GM03348 (cell line): ENCODE data around the gene TMEM175.
"Not testable (repeated sequence)": the region's sequence is repeated elsewhere in the genome, so short reads cannot be mapped to it uniquely, and the experiment has no call there.

ENCODE experiments used
- DNase-seq: peaks from one replicate; pipeline ENCODE4 v3.0.0; 2012; ENCODE audit warnings: low spot score

TMEM175 gene

GRCh38 chr4:989722-990471, 57.6 kb downstream of the TMEM175 start:
- DNase-seq: no peak

- DNase-seq: no peak
These were observed 58.6 kb downstream of the TMEM175 start for GRCh38 chr4:990746-991367.

GRCh38 chr4:991451-992296, 59.4 kb downstream of the TMEM175 start:
- no peak for DNase-seq

- DNase-seq: no peak
These were observed 60.2 kb downstream of the TMEM175 start for GRCh38 chr4:992297-993110.

DNA sequence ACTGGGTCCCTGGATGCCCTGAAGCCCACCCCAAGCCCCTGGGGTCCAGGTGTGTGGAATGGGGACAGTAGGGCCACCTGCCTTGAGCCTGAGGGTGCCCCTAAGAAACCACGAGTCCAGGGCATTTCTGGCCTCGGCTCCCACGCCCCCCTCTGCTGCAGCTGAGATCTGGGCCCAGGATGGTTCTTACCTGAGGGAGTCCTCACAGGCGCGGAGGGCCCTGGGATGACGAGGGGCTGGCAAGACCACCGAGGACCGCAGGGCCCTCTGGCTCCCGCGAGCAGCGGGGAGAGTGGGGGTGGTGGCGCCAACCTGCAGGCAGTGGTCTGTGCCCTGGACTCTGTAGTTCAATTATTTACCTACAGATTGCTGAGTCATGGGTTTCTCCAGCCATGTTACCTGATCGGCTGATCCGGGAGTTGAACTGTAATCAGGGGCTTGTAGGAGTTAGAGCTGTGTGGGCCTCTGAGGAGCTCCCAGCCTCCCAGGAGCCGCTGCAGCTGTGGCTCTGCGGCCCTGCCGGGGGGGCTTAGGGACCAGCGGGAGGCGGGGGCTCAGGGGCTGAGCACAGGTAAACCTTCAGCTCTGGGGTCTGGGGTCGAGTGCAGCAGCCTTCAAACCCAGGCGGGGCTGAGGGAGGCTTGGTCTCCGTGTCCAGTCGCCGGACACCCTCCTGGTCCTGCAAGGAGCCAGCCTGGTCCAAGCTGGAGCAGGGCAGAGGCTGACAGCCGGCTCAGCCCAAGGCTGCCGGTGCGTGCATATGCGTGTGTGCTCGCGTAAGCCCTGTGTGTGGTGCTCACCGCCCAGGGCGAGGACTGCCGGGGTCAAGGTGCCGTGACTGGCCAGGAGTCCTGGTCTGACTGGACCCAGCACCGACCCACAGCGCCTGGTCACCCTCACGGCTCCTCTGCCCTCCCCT, 61.1 kb downstream of the TMEM175 start, which contains the start of gene SLC26A1:
Gene SLC26A1, minus strand, starts transcription at position 294 of the 919 bp plus-strand sequence. CDS start 1,701 bp downstream, outside the sequence.
- DNase-seq: no peak

- no peak for DNase-seq
These were observed 63.2 kb downstream of the TMEM175 start for GRCh38 chr4:995311-996026.

GRCh38 chr4:996030-996996, 64.1 kb downstream of the TMEM175 start:
- no peak for DNase-seq

DNA sequence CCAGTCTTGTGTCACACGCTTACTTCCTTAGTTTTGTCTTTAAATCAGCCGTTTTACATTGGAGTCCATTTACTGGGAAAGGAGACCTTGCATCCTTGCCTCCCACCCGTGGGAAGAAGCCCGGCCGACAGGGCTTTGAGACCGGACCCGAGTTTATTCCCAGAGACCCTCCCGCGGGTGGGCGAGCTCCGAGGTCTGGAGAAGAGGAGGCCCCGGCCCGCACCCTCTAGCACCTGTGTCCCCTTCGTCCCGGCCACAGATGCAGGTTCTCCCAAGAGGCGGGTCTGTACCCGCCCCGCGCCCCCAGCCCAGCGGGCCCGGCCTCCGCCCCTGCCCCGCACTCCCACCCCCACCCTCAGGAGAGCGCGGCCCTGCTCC, 64.7 kb downstream of the TMEM175 start:
- no peak for DNase-seq

DNA sequence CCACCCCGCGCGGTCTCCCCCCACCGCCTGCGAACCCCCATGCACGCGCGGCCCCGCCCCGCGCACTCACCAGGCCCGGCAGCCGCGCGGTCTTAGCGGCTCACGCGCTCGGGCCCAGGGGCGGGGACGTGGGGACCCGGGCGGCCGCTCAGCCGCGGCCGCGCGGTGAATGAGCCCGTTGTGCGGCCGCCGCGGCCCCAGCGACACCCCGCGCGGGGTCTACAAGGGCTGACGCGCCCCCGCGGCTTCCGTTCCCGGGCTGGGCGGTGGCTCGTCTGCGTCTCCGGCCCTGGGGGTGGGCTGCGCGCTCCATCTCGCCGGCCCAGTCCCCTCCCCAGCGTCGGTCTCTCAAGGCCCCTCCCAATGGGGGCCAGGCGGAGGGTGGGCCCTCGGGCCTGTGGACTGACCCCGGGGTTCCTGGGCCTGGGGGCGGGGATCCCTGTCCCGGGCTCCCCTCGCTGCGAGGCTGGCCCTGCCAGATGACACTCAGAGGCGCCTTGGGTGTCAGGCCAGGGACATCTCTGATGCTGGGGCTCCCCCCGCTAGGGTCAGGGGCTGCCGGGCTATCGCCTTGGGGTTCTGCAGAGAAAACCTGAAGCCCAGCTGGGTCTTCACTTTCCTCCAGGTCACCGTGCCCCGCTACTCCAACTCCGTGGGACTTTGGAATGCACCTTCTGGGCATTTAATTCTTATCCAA, 65.3 kb downstream of the TMEM175 start:
- DNase-seq: peak; percentile 77

GRCh38 chr4:998096-998691, 65.9 kb downstream of the TMEM175 start:
- DNase-seq: no peak

DNA sequence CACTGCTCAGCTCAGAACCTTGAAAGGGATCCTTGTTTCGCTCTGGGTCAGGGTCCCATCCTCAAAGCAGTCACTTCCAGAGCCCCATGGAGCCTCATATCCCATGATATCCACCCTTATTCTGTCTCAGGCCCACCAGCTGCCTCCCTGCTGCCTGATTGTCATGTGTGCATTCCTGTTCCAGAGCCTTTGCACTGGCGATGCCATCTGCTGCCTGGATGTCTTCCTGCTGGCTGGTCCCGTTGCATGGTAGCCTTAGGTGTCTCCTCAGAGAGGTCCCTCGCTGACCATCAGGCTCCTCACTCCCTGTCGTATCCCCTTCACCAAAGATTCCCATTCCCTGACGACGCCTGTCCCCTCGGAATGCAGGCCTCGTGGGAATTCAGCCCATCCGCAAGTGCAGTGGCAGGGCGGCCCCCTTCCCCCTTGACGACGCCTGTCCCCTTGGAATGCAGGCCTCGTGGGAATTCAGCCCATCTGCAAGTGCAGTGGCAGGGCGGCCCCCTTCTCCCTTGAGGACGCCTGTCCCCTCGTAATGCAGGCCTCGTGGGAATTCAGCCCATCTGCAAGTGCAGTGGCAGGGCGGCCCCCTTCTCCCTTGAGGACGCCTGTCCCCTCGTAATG, 67.1 kb downstream of the TMEM175 start:
- not testable (repeated sequence) for DNase-seq

DNA sequence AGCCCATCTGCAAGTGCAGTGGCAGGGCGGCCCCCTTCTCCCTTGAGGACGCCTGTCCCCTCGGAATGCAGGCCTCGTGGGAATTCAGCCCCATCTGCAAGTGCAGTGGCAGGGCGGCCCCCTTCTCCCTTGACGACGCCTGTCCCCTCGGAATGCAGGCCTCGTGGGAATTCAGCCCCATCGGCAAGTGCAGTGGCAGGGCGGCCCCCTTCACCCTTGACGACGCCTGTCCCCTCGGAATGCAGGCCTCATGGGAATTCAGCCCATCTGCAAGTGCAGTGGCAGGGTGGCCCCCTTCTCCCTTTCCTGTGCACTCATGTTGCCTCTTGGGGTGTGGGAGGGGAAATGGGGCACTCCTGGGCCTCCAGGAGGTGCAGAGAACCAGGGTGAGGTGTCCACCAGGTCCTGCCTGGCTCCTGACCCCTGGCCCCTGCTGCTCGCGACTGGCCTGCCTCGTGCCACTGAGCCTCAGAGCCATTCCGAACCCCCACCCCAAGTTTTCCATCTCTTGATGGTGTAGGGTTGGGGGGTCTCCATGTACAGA, 67.7 kb downstream of the TMEM175 start:
- DNase-seq: no peak

GRCh38 chr4:1000686-1001260, 68.5 kb downstream of the TMEM175 start:
- no peak for DNase-seq

- no peak for DNase-seq
These were observed 69.4 kb downstream of the TMEM175 start for GRCh38 chr4:1001561-1002130.

DNA sequence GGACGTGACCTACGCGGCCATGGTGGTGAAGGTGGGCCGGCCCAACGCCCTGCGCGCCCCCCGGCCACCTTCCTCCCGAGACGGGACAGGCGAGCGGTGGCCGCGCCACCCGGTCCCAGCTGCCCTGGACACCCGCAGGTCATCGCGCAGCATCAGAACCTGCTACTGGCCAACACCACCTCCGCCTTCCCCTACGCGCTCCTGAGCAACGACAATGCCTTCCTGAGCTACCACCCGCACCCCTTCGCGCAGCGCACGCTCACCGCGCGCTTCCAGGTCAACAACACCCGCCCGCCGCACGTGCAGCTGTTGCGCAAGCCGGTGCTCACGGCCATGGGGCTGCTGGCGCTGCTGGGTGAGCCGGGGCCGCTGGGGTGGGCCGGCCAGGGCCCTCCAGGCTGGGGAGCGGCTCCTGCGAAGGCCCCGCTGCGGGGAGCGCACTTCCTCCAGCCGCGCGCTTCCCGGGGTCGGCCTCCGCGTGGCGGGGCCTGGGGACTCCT, 69.9 kb downstream of the TMEM175 start:
- peak; percentile 33 for DNase-seq

DNA sequence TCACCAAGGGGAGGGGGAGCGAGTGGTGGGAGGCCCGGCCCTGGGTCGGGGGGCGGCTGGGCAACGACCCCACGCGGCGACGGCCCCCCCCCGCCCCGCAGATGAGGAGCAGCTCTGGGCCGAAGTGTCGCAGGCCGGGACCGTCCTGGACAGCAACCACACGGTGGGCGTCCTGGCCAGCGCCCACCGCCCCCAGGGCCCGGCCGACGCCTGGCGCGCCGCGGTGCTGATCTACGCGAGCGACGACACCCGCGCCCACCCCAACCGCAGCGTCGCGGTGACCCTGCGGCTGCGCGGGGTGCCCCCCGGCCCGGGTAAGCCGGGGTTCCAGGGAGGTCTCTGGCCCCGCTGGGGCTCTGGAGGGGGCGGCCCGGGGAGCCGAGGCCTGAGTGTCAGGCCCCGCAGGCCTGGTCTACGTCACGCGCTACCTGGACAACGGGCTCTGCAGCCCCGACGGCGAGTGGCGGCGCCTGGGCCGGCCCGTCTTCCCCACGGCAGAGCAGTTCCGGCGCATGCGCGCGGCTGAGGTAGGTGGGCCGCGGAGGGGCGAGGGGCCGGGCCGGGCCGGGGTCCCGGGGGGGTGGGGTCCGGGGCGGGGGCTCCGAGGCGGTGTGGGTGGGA, 70.5 kb downstream of the TMEM175 start:
- DNase-seq: no peak
